GM19324 (cell line): ENCODE measurements around the gene FBXO31.
"Not testable (repeated sequence)": the region's sequence is repeated elsewhere in the genome, so short reads cannot be mapped to it uniquely, and the experiment has no call there.

Experiments
- ATAC-seq: cut with Tn5 transposase; IDR thresholded peaks from one replicate; pipeline ENCODE4 v1.9.1; 2021; ENCODE audit warnings: mild to moderate bottlenecking, moderate library complexity; ENCODE audit not compliant: unreplicated experiment, low FRiP score

FBXO31 gene

GRCh38 chr16:87345726-87346424 is 37.7 kb downstream of the FBXO31 start:
- no peak for ATAC-seq

- ATAC-seq, result no peak
Measured at GRCh38 chr16:87344931-87345631, 38.5 kb downstream of the FBXO31 start.

DNA sequence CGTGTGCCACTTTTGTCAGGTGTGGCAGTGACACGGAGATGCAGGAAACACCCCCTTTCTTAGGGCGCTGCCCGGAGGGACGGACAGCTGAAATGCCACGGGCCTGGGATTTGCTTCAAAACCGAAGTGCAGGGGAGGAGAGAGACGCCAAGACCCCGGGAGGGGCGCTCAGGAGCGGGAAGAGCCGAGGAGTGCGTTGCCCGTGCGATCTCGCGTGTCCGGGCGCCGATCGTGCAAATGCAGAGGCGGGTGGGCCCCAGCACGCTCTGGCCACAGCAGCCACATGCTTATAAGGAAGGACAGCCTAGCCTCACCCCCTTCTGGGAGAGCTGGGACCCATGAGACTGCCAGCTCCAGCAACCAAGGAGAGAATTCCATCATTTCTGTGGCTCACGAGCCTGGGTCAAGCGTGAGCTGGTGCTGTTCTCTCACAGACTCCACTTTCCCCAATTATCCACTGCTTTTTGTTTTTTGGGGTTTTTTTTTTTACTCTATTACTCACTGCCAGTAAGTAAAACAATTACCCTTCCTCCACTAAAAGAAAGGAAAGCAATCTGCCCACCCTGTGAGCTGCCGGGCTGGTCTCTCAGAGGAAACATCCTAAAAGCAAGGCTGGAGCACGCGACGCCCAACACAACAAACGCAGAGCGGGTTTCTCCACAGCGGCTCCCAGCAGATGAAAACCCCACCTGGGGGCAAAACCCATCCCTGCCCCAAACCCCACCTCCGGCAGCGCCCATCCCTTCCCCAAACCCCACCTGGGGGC is 39.2 kb downstream of the FBXO31 start:
- ATAC-seq, result no peak

- ATAC-seq, result no peak
Measured at GRCh38 chr16:87343753-87344050, 39.9 kb downstream of the FBXO31 start.

GRCh38 chr16:87342978-87343752 is 40.4 kb downstream of the FBXO31 start:
- no peak for ATAC-seq

- ATAC-seq, result no peak
Measured at GRCh38 chr16:87342504-87342903, 41.1 kb downstream of the FBXO31 start.

DNA sequence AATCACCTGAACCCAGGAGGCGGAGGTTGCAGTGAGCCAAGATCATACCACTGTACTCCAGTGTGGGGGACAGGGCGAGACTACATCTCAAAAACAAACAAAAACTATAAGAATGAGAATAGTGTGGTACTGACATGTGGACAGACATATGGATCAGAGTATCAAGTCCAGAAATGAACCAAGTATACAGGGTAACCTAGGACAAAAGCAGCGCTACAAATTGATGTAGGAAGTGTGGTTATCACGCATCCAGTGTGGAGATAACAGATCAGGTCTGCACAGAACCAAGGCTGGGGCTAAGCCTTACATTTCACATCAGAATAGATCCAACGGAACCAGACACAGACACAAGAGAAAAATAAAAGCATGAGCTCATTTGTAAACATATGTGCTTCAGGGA is 43.4 kb downstream of the FBXO31 start:
- no peak for ATAC-seq

- not testable (repeated sequence) for ATAC-seq
Measured at GRCh38 chr16:87339724-87340105, 43.9 kb downstream of the FBXO31 start.

DNA sequence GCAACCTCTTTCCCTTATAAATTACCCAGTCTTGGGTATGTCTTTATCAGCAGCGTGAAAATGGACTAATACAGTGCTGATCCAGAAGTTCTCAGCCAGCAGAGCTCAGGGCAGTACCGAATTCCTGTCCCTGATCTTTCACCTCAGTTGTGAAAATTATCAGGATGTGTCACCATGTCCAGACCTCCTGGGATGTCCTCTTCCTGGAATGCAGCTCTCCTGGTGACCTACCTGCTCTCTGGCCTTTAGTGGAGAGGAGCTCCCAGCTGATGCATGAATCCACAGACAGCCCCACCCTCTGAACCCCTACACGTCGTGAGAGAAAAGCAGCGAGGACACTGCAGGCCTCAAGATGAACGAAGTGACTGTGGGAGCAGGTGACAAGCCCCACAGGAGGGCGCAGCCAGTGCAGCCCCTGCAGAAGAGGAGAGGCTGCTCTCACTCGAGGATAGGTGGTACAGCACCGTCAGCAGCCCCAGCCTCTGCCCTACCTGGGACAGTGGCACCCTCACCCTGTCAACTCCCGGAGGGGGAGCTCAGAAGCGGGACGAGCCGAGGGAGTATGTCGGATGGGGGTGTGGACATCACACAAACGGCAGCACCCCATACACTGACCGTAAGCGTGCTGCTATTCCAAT is 44.4 kb downstream of the FBXO31 start:
- ATAC-seq, result no peak

- ATAC-seq, result no peak
Measured at GRCh38 chr16:87338155-87338765, 45.3 kb downstream of the FBXO31 start.

- no peak for ATAC-seq
Measured at GRCh38 chr16:87337262-87337771, 46.3 kb downstream of the FBXO31 start.

DNA sequence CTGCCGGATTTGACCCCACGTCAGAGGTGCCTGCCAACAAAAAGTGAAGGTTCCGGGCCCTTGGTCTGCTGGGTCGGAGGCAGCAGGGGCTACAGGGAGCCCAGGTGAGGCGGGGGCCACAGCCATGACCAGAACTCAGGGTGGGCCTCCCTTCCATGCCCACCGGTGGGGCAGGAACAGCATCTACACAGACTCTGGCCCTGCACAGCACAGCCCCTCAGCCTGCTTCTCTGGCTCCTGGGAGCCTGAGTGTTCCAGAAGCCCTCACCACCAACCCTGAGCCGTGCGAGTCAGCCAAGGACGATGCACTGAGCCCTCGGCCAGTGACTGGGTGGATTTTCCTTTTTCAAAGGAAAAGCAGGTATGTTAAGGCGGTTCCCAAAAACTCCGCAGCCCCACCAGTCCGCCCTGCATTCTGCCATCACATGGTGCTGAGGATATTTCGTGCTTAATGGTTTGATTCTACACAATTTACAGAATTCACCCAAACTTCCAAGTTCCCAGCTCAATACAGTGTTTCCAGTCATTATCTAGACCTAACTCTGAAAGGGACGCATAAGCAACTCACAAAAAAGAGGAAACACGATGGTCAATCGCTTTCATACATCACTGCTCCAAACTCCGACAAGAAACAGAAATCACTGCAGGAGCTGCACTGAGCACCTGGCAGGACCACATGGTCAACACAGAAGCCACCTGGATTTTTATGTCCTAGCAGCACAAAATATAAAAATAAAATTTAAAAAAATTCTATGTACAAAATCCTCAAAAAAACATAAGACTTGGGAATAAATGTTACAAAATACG is 46.9 kb downstream of the FBXO31 start:
- no peak for ATAC-seq

GRCh38 chr16:87335625-87336433 is 47.7 kb downstream of the FBXO31 start:
- no peak for ATAC-seq

DNA sequence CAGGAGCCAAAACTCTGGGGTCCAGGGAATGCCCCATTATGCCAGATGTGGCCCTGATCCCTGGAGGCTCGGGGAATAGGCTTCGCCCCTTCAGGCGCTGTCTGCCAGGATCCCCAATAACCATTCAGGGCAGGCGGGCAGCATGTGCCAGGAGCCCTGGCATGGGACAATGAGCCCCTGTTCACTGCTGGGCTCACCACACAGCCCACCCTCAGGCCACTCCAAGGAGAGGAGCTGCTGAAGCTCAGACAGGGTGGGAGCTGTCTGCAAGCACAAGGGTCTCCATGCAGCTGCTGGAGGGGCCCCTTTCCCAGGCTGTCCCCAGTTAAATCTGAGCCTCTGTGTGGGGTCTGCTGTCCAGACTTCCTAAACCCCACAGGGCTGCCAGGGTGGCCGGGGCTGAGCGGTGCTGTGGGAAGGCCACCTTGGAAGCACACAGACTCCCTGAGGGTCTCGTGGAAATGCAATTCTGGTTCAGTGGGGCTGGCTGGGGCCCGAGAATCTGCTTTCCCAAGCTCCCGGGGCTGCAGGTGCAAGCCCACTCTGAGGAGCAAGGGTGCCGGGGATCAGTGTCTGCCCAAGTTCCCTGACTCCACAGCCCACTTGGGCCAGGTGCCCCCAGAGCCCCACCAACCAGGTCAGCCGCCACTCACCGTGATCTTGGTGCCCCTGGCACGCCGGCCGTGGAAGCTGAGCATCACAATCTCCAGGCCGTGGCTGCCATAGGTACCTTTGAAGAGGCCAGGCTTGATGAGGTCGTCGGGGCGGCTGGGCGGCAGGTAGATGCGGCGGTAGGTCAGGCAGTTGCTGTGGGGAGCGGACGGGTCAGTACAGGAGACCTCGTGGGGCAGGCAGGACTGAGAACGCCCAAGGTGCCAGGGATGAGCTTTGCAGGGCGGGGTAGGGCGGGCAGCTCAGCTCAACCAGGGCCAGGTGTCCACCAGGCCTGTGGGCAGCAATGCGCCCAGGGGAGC is 48.6 kb downstream of the FBXO31 start:
- ATAC-seq, result no peak

GRCh38 chr16:87333581-87334331 is 49.8 kb downstream of the FBXO31 start:
- ATAC-seq, result no peak

- no peak for ATAC-seq
Measured at GRCh38 chr16:87333101-87333500, 50.5 kb downstream of the FBXO31 start.
